ENCODE measurements around the gene ANKFN1. TPM values are rescaled to one million over a fixed set of nuclear protein-coding genes. Genes with fewer than 3 reads are reported as not detected.

Gene ANKFN1, protein sequence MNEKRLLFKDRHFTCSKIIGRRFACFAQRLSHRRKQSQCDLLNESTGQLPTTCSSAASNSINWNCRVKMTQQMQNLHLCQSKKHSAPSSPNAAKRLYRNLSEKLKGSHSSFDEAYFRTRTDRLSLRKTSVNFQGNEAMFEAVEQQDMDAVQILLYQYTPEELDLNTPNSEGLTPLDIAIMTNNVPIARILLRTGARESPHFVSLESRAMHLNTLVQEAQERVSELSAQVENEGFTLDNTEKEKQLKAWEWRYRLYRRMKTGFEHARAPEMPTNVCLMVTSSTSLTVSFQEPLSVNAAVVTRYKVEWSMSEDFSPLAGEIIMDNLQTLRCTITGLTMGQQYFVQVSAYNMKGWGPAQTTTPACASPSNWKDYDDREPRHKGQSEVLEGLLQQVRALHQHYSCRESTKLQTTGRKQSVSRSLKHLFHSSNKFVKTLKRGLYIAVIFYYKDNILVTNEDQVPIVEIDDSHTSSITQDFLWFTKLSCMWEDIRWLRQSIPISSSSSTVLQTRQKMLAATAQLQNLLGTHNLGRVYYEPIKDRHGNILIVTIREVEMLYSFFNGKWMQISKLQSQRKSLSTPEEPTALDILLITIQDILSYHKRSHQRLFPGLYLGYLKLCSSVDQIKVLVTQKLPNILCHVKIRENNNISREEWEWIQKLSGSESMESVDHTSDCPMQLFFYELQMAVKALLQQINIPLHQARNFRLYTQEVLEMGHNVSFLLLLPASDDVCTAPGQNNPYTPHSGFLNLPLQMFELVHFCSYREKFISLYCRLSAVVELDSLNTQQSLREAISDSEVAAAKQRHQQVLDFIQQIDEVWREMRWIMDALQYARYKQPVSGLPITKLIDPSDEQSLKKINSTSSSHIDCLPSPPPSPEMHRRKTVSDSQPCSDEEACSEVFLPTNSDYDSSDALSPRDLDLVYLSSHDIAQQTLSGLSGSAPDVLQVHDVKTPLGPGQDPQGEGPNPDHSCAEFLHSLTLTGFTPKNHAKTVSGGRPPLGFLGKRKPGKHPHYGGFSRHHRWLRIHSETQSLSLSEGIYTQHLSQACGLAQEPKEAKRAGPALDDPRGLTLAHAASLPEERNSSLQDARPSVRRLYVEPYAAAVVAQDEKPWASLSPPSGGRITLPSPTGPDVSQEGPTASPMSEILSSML
- 0.14 to 0.17 TPM in 2 of 5 replicates, not detected in the others for total RNA-seq (2022; extraction: Qiagen RNA extraction)

DNA sequence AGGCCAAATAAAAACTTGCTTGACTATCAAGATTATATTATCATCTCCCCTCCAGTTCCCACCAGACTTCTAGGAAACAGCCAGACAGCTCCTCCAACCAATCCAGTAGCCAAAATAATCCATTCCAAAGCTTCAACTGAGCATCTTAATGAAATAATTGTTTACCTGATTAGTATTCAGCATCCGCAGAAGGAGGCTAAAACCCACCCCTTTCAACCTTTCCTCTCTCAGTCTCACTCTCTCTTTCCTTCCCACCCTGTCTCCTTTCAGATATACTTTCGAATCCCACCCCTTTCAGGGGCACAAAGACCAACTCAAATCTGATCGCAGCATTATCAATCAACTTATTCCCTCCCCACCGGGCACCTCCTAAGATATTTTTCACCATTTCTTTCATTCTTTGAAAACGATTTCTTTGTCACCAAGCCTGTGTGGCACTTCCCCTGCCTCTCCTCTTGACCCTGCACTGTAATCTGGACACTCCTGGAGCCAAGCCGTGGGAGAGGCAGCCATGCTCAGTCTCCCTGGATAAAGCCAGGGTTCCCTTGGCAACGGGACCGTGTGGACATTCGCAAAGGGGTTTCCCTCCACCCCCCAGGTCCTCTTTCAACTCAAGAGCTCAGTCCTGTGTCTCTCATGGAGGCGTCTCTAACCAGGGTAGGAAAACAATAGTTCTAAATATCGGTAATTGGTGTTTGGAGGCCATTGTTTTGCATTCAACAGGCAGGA, at the start of gene ANKFN1:
TSS of gene ANKFN1 (plus strand) at position 602 of the 729 bp plus-strand sequence. CDS start 59,193 bp downstream, outside the sequence.

